Memory B cell (primary cell): ENCODE data around the gene KCNQ1OT1.

Experiments used
- ATAC-seq: fragments of 150-1000 bp; cut with Tn5 transposase; 2 replicates; pipeline ENCODE4 v1.10.0; 2021; ENCODE audit warnings: low read depth, mild to moderate bottlenecking, moderate library complexity
- DNase-seq, 2 donors: peaks; one replicate each; pipeline ENCODE4 v3.0.0; 2022; ENCODE audit warnings: low spot score in 2 of 2
- H3K27ac Mint-ChIP-seq: one replicate; pipeline ENCODE4 v1.8.0; 2022; ENCODE audit warnings: mild to moderate bottlenecking, moderate library complexity, mixed read lengths
- H3K27me3 Mint-ChIP-seq: one replicate; pipeline ENCODE4 v1.8.0; 2022; ENCODE audit warnings: mixed read lengths
- H3K36me3 Mint-ChIP-seq: one replicate; pipeline ENCODE4 v1.8.0; 2022; ENCODE audit warnings: mild to moderate bottlenecking, mixed read lengths
- H3K4me1 Mint-ChIP-seq: one replicate; pipeline ENCODE4 v1.8.0; 2022; ENCODE audit warnings: mixed read lengths
- H3K4me3 Mint-ChIP-seq: one replicate; pipeline ENCODE4 v1.8.0; 2022; ENCODE audit warnings: mild to moderate bottlenecking, moderate library complexity, mixed read lengths
- H3K9me3 Mint-ChIP-seq: one replicate; pipeline ENCODE4 v1.8.0; 2022; ENCODE audit warnings: mixed read lengths

The KCNQ1OT1 gene

GRCh38 chr11:2573240-2574042 lies 126.4 kb downstream of the KCNQ1OT1 start:
- no peaks in the 10 kb centered on the region for H3K9me3 Mint-ChIP-seq
- DNase-seq (no peak), ATAC-seq (no peak)
- H3K27me3 Mint-ChIP-seq: no peaks in the 10 kb centered on the region
- H3K36me3 Mint-ChIP-seq: peaks cover 5% of the 10 kb centered on the region
- no peaks in the 10 kb centered on the region for H3K4me1 Mint-ChIP-seq
- H3K27ac Mint-ChIP-seq: no peak overlapping the region
- no peak overlapping the region for H3K4me3 Mint-ChIP-seq

- Mint-ChIP-seq H3K4me1 (no peaks in the 10 kb centered on the region), H3K36me3 (peaks cover 3% of the 10 kb centered on the region), H3K4me3 (no peak overlapping the region), H3K27ac (no peak overlapping the region), H3K9me3 (no peaks in the 10 kb centered on the region), H3K27me3 (no peaks in the 10 kb centered on the region)
- no peak for ATAC-seq
- no peak for DNase-seq
Measured at GRCh38 chr11:2572491-2573239, 127.1 kb downstream of the KCNQ1OT1 start.

- no peak for ATAC-seq
- H3K36me3 Mint-ChIP-seq: peaks cover 3% of the 10 kb centered on the region
- H3K4me3 Mint-ChIP-seq: no peak overlapping the region
- H3K4me1 Mint-ChIP-seq: no peaks in the 10 kb centered on the region
- no peak for DNase-seq
- no peak overlapping the region for H3K27ac Mint-ChIP-seq
- H3K27me3 Mint-ChIP-seq: no peaks in the 10 kb centered on the region
- H3K9me3 Mint-ChIP-seq: no peaks in the 10 kb centered on the region
Measured at GRCh38 chr11:2571598-2572281, 128.1 kb downstream of the KCNQ1OT1 start.

DNA sequence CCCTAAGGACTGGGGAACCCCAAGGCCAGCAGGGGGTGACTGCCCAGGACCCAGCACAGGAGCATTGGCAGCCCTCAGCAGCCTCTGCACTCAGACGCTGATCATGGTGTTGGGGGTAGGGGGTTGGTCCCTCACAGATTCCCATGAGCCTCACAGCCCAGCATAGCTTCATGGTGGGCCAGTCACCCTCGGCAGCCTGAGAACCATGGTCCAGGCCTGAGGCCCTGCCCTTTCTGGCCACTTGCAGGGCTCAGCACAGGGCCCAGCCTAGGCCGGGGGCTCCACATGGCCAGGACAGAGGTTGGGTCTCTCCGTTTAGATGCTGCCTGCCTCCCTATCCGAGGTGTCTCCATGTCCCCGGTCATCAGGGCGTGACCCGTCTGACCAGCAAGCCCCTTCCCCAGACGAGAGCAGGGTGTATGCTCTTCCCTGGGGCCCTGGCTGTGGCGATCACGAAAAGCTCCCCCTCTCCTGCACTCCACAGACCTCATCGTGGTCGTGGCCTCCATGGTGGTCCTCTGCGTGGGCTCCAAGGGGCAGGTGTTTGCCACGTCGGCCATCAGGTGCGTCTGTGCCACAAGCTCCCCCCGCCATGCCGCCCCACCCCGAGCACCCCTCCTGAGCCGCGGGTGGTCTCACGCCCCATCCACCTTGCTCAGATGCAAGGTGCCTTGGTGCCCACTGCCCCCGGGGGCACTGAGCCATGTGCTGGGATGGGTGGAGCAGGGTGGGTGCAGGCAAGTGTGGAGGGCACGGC lies 128.8 kb downstream of the KCNQ1OT1 start:
- DNase-seq (no peak), ATAC-seq (no peak)
- no peaks in the 10 kb centered on the region for H3K27me3 Mint-ChIP-seq
- H3K4me3 Mint-ChIP-seq: no peak overlapping the region
- no peaks in the 10 kb centered on the region for H3K4me1 Mint-ChIP-seq
- H3K9me3 Mint-ChIP-seq: no peaks in the 10 kb centered on the region
- H3K36me3 Mint-ChIP-seq: peaks cover 3% of the 10 kb centered on the region
- H3K27ac Mint-ChIP-seq: no peak overlapping the region

DNA sequence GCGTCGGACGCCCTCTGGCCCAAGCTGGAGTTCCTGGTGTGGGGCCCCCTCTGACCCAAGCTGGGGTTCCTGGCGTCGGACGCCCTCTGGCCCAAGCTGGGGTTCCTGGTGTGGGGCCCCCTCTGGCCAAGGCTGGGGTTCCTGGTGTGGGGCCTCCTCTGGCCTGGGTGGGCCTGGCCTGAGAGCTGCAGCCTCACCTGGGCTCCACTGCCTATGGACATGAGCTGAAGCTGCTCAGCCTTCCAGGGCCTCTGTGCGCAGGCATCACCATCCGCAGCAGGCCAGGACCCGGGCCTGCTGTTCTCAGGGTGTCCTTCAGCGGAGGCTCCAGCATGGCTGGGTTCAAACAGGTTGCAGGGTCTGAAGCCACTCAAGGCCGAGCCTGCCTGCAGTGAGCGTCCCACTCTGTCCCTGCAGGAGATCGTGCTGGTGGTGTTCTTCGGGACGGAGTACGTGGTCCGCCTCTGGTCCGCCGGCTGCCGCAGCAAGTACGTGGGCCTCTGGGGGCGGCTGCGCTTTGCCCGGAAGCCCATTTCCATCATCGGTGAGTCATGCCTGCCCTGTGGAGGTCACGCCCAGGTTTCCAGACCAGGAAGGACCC lies 129.5 kb downstream of the KCNQ1OT1 start:
- H3K27me3 Mint-ChIP-seq: no peaks in the 10 kb centered on the region
- ATAC-seq (no peak), DNase-seq (no peak)
- no peak overlapping the region for H3K27ac Mint-ChIP-seq
- no peak overlapping the region for H3K4me3 Mint-ChIP-seq
- no peaks in the 10 kb centered on the region for H3K9me3 Mint-ChIP-seq
- no peaks in the 10 kb centered on the region for H3K4me1 Mint-ChIP-seq
- peaks cover 3% of the 10 kb centered on the region for H3K36me3 Mint-ChIP-seq

DNA sequence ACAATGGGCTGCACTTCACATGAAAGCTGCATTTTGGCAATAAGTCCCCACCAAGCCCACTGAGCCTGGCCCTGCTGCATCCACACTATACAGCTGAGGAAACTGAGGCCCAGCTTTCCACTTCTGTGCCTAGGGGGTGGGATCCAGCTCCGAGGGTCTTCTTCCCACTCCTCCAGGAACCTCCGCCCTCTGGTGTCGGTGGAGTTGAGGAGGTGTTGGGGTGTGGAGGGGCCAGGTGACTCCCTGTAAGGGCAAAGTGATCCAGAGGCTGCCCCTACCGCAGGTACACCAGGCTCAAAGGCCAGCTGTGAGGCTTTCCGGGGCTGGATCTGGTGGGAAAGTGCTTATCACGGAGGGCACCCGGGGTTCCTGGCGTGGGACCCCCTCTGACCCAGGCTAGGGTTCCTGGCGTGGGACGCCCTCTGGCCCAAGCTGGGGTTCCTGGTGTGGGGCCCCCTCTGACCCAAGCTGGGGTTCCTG lies 130.0 kb downstream of the KCNQ1OT1 start:
- Mint-ChIP-seq H3K9me3 (no peaks in the 10 kb centered on the region), H3K4me3 (no peak overlapping the region), H3K4me1 (peaks cover 2% of the 10 kb centered on the region), H3K27ac (no peak overlapping the region), H3K36me3 (peaks cover 5% of the 10 kb centered on the region), H3K27me3 (no peaks in the 10 kb centered on the region)
- no peak for DNase-seq
- ATAC-seq: no peak

- H3K4me1 Mint-ChIP-seq: peaks cover 3% of the 10 kb centered on the region
- peaks cover 5% of the 10 kb centered on the region for H3K36me3 Mint-ChIP-seq
- H3K9me3 Mint-ChIP-seq: no peaks in the 10 kb centered on the region
Measured at GRCh38 chr11:2569321-2569721, 130.5 kb downstream of the KCNQ1OT1 start.

DNA sequence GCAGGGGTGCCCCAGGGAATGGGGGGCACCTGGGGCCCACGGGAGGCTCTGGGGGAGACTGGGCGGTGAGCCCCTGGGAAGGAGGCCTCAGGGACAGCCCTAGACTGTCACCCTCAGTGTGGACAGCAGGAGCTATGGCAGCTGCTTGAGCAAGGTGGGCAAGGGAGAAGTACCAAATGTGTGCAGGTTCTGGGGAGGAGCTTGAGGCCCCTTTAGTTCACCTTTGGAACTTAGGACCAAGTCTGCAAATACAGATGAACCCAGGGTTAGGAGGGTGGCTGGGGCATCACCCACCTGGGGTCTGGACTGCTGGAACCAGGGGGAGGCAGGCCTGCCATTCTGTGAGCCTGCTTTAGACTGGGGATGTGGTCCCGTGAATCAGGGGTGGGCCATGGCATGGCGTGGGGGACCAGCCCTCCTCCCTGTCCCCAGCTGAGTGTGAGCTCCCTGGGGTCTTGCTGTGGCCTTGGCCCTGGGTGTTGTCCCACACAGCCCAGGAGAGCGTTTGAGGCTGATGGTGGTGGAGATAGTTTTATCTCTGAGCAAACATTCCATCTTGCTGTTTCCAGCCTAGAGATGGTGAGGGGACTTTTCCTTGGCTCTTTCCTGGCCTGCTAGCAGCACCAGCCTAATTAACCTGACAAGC lies 132.6 kb downstream of the KCNQ1OT1 start:
- Mint-ChIP-seq H3K4me3 (no peak overlapping the region), H3K4me1 (peaks cover 5% of the 10 kb centered on the region), H3K27ac (peak overlapping the region; percentile 21), H3K27me3 (no peaks in the 10 kb centered on the region), H3K9me3 (no peaks in the 10 kb centered on the region), H3K36me3 (peaks cover 3% of the 10 kb centered on the region)
- ATAC-seq: no peak
- DNase-seq: no peak

More at GRCh38 chr11:2569321-2569721, 130.5 kb downstream of the KCNQ1OT1 start:
- DNase-seq (no peak), ATAC-seq (no peak)
- Mint-ChIP-seq H3K27ac (no peak overlapping the region), H3K27me3 (no peaks in the 10 kb centered on the region), H3K4me3 (no peak overlapping the region)

DNA sequence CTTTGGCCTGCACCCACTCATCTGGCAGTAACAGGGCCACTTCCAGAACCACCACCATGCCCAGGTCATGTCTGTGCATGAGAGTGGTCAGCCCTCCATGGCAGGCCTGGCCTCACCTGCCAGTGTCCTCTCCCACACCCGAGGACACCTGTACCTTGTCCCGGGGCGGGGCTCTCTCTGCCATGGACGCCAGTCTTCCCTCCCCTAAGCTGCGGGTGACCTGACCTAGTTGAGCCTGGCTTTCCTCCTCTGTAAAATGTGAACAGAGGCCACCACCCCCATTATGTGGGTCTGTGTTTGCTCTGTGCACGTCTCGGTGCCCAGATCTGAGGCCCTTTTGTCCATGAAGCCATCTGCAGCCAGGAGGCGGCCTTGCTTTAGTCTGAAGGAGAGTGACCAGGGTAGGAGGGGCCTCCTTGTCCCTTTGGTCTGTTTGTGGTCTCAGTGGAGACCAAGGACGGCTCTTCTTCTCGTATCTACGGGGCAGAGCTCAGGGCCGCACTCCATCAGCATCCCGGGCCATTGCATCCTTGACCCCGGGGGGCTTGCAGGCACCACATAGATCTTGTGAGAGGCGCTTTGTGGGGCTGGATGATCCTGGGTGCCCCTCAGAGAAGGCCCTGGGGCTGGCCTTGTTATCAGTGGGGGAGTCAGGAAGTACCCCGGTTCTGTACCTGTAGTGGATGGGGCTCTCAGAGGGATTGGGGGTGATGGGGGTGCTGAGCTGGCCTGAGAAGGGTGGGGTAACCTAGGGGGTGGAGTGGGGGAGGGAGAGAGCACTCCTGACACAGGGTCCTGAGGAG lies 133.4 kb downstream of the KCNQ1OT1 start:
- no peak for ATAC-seq

GRCh38 chr11:2565447-2566222 lies 134.2 kb downstream of the KCNQ1OT1 start:
- Mint-ChIP-seq H3K27me3 (no peaks in the 10 kb centered on the region), H3K4me1 (peaks cover 6% of the 10 kb centered on the region), H3K27ac (no peak overlapping the region), H3K4me3 (no peak overlapping the region), H3K36me3 (peaks cover 3% of the 10 kb centered on the region), H3K9me3 (no peaks in the 10 kb centered on the region)
- ATAC-seq: no peak
- DNase-seq: no peak

More for the DNA sequence above, 133.4 kb downstream of the KCNQ1OT1 start:
- peak overlapping the region; percentile 21 for H3K27ac Mint-ChIP-seq
- peaks cover 5% of the 10 kb centered on the region for H3K4me1 Mint-ChIP-seq
- H3K4me3 Mint-ChIP-seq: no peak overlapping the region
- peaks cover 3% of the 10 kb centered on the region for H3K36me3 Mint-ChIP-seq
- no peaks in the 10 kb centered on the region for H3K27me3 Mint-ChIP-seq
- no peak for DNase-seq
- H3K9me3 Mint-ChIP-seq: no peaks in the 10 kb centered on the region

DNA sequence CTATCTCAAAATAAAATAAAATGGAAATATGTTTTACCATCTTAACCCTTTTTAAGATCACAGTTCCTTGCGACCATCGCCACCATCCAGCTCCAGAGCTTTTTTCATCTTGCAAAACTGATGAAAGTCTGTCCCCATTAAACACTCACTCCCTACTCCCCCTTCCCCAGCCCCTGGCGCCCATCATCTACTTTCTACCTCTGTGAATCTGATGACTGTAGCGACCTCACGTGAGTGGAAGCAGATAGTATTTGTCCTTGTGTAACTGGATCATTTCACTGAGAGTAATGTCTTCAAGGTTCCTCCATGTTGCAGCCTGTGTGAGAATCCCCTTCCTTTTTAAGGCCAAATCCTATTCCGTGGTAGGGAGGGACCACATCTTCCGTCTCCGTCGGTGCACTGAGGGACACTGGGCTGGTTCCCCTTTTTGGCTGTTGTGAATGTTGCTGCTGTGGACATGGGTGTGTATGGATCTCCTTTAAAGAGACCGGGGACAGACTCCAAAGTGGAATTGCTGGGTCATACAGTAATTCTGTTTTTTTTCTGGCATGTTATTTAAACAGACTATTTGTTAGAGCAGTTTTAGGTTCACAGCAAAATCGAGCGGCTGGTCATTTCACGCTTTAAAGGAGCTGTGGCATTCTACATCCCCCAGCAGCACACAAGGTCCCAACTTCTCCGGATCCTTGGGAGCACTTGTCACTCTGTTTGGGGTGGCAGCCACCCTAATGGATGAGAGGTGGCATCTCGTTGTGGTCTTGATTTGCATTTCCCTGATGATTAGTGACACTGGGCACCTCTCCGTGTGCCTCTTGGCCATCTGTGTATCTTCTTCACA lies 135.0 kb downstream of the KCNQ1OT1 start:
- no peak for ATAC-seq
- peaks cover 3% of the 10 kb centered on the region for H3K36me3 Mint-ChIP-seq
- H3K4me3 Mint-ChIP-seq: no peak overlapping the region
- no peak overlapping the region for H3K27ac Mint-ChIP-seq
- H3K27me3 Mint-ChIP-seq: no peaks in the 10 kb centered on the region
- no peak for DNase-seq
- no peaks in the 10 kb centered on the region for H3K9me3 Mint-ChIP-seq
- peaks cover 8% of the 10 kb centered on the region for H3K4me1 Mint-ChIP-seq
